Loucy (cell line): ENCODE data around the gene ADAP2.

Experiments used
- CTCF ChIP-seq: fragments of 200-600 bp; sonication (generic); conservative IDR thresholded peaks from 2 replicates; pipeline ENCODE4 v1.5.1; 2014; ENCODE audit warnings: mild to moderate bottlenecking, antibody characterized with exemption, low read length
- EZH2phosphoT487 ChIP-seq: fragments of 200-600 bp; IDR thresholded peaks from 2 replicates; pipeline ENCODE4 v1.6.1; 2018; ENCODE audit warnings: antibody characterized with exemption, mild to moderate bottlenecking, moderate library complexity, borderline replicate concordance

- TF ChIP-seq CTCF, result no peak
- TF ChIP-seq EZH2phosphoT487, result no peak
Observed at GRCh38 chr17:31002047-31002446, 80.3 kb downstream of the ADAP2 start.
